ENCODE data around the gene FGL2.

- TF ChIP-seq CTCF (conservative IDR thresholded peaks at IDR 0.05; ENCODE audit: low read depth in 2 of 2) (no peak), ZNF462 (CRISPR knock-in tag; IDR thresholded peaks at IDR 0.05) (no peak), POLR2AphosphoS5 (IDR thresholded peaks at IDR 0.05; ENCODE audit: low read depth) (no peak), EZH2 (IDR thresholded peaks at IDR 0.05; ENCODE audit: low read depth, unreplicated experiment) (no peak), JUNB (IDR thresholded peaks at IDR 0.05; ENCODE audit: unreplicated experiment) (no peak), EZH2phosphoT487 (IDR thresholded peaks at IDR 0.05; ENCODE audit: unreplicated experiment) (no peak)
- TF ChIP-seq, protein P1, sequence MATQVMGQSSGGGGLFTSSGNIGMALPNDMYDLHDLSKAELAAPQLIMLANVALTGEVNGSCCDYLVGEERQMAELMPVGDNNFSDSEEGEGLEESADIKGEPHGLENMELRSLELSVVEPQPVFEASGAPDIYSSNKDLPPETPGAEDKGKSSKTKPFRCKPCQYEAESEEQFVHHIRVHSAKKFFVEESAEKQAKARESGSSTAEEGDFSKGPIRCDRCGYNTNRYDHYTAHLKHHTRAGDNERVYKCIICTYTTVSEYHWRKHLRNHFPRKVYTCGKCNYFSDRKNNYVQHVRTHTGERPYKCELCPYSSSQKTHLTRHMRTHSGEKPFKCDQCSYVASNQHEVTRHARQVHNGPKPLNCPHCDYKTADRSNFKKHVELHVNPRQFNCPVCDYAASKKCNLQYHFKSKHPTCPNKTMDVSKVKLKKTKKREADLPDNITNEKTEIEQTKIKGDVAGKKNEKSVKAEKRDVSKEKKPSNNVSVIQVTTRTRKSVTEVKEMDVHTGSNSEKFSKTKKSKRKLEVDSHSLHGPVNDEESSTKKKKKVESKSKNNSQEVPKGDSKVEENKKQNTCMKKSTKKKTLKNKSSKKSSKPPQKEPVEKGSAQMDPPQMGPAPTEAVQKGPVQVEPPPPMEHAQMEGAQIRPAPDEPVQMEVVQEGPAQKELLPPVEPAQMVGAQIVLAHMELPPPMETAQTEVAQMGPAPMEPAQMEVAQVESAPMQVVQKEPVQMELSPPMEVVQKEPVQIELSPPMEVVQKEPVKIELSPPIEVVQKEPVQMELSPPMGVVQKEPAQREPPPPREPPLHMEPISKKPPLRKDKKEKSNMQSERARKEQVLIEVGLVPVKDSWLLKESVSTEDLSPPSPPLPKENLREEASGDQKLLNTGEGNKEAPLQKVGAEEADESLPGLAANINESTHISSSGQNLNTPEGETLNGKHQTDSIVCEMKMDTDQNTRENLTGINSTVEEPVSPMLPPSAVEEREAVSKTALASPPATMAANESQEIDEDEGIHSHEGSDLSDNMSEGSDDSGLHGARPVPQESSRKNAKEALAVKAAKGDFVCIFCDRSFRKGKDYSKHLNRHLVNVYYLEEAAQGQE (IDR thresholded peaks at IDR 0.05; ENCODE audit: unreplicated experiment), result no peak
These were observed 14.6 kb downstream of the FGL2 start for GRCh38 chr7:77184990-77185389.

All from GM23338 (cell line).